Measurements from ENCODE around the gene SND1. TPM values are rescaled to one million over a fixed set of nuclear protein-coding genes. Genes with fewer than 3 reads are reported as not detected.

The SND1 gene
- total and polyA plus RNA-seq, 2 donors from 2014 or later: 83.0 to 154 TPM

GRCh38 chr7:127854383-127854782, 202.4 kb downstream of the SND1 start:
- no peaks in the 10 kb centered on the region for H3K27me3 ChIP-seq (ENCODE audit: control insufficient read depth, insufficient read depth, low read length)
- H3K27ac ChIP-seq (ENCODE audit: low read depth in 2 of 2, low read length in 2 of 2): no peak overlapping the region
- no peak overlapping the region for H3K4me3 ChIP-seq (ENCODE audit: low read length in 3 of 3)
- H3K9me3 ChIP-seq (ENCODE audit: control insufficient read depth in 2 of 3, insufficient read depth in 1 of 3, low read length in 3 of 3): no peaks in the 10 kb centered on the region
- intact Hi-C loops (cut with DNase I): no loop called here
- TF ChIP-seq, protein P1, sequence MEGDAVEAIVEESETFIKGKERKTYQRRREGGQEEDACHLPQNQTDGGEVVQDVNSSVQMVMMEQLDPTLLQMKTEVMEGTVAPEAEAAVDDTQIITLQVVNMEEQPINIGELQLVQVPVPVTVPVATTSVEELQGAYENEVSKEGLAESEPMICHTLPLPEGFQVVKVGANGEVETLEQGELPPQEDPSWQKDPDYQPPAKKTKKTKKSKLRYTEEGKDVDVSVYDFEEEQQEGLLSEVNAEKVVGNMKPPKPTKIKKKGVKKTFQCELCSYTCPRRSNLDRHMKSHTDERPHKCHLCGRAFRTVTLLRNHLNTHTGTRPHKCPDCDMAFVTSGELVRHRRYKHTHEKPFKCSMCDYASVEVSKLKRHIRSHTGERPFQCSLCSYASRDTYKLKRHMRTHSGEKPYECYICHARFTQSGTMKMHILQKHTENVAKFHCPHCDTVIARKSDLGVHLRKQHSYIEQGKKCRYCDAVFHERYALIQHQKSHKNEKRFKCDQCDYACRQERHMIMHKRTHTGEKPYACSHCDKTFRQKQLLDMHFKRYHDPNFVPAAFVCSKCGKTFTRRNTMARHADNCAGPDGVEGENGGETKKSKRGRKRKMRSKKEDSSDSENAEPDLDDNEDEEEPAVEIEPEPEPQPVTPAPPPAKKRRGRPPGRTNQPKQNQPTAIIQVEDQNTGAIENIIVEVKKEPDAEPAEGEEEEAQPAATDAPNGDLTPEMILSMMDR (IDR thresholded peaks at IDR 0.05; ENCODE audit: borderline replicate concordance, extremely low read depth, insufficient read depth): no peak
- DNase-seq (no peak), FAIRE-seq (no peak)
- no peaks in the 10 kb centered on the region for H3K4me1 ChIP-seq (ENCODE audit: control insufficient read depth in 2 of 3, insufficient read depth in 2 of 3, low read depth in 1 of 3, low read length in 3 of 3)
- H3K36me3 ChIP-seq (ENCODE audit: control insufficient read depth in 2 of 3, insufficient read depth in 3 of 3, low read length in 3 of 3): no peaks in the 10 kb centered on the region
- no peak overlapping the region for H3K9ac ChIP-seq (ENCODE audit: low read length in 3 of 3)

DNA sequence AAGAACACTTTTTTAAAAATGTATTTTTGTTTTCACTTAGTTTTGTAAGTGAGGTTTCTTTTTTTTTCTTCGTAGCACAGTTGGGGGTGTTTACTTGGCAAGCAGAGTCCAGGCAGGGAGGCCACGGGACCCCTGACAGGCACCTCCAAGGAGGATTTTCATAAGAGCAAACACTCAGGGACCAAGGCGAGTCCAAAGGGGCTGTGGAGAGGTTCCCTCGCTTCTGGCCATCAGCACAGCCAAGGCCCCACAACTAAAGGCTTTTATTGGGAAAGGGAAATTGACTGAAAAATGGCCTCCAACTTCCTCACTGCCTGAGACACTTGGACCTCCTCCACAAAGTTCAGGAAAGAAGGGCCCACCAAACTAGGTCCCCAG, 205.5 kb downstream of the SND1 start:
- FAIRE-seq (no peak), DNase-seq (no peak)
- TF ChIP-seq, protein P1 (IDR thresholded peaks at IDR 0.05; ENCODE audit: borderline replicate concordance, extremely low read depth, insufficient read depth): no peak
- Histone ChIP-seq H3K9me3 (ENCODE audit: control insufficient read depth in 2 of 3, insufficient read depth in 1 of 3, low read length in 3 of 3) (no peaks in the 10 kb centered on the region), H3K4me3 (ENCODE audit: low read length in 3 of 3) (no peak overlapping the region), H3K4me1 (ENCODE audit: control insufficient read depth in 2 of 3, insufficient read depth in 2 of 3, low read depth in 1 of 3, low read length in 3 of 3) (peaks cover 0 to under 1% (median 0%) of the 10 kb centered on the region in 3 donors), H3K36me3 (ENCODE audit: control insufficient read depth in 2 of 3, insufficient read depth in 3 of 3, low read length in 3 of 3) (no peaks in the 10 kb centered on the region), H3K27ac (ENCODE audit: low read depth in 2 of 2, low read length in 2 of 2) (no peak overlapping the region), H3K9ac (ENCODE audit: low read length in 3 of 3) (no peak overlapping the region), H3K27me3 (ENCODE audit: control insufficient read depth, insufficient read depth, low read length) (no peaks in the 10 kb centered on the region)
- intact Hi-C loops (cut with DNase I): no loop called here

DNA sequence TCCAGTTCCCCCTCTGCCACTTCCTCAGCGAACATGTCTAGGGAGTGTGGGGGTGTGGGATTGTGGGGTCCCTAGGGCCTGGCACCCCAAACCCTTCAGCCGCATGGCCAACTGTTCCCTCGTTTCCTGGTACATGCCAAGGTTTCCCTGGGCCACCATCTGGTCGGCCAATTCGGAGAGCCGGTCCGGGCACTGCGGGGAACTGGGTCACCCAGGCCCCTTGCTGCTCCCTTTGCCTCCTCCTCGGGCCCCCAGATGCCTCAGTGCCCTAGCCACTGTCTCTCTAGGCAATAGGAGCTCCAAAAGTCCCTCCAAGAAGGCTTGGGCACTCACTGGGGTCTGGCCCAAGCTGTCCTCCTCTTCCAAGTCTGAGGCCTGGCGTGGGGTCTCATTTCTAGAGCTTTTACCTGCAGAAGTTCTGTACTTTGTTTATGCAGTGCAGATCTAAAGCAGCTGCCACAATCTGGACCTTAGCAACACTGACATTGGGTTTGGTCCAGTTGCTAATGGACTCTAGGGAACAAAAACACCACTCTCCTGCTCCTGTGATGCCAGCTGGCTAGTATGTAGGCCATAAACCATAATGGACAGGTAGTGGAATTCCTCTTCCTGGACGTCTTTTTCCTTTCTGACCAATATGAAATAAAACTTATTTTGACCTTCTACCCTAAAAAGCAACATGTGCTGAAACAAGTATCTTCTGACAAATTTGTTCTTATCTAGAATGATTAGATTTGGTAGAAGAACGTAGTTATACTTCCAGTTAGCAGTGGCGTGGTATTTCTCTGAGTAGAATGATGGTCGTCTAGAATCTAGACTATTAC, 206.3 kb downstream of the SND1 start:
- peaks cover 0 to 3% (median 0%) of the 10 kb centered on the region in 3 donors for H3K4me1 ChIP-seq (ENCODE audit: control insufficient read depth in 2 of 3, insufficient read depth in 2 of 3, low read depth in 1 of 3, low read length in 3 of 3)
- intact Hi-C loops (cut with DNase I): no loop called here
- DNase-seq: no peak
- H3K4me3 ChIP-seq (ENCODE audit: low read length in 3 of 3): no peak overlapping the region
- no peaks in the 10 kb centered on the region for H3K27me3 ChIP-seq (ENCODE audit: control insufficient read depth, insufficient read depth, low read length)
- no peak overlapping the region for H3K9ac ChIP-seq (ENCODE audit: low read length in 3 of 3)
- TF ChIP-seq, protein P1 (IDR thresholded peaks at IDR 0.05; ENCODE audit: borderline replicate concordance, extremely low read depth, insufficient read depth): no peak
- FAIRE-seq: no peak
- no peaks in the 10 kb centered on the region for H3K9me3 ChIP-seq (ENCODE audit: control insufficient read depth in 2 of 3, insufficient read depth in 1 of 3, low read length in 3 of 3)
- no peaks in the 10 kb centered on the region for H3K36me3 ChIP-seq (ENCODE audit: control insufficient read depth in 2 of 3, insufficient read depth in 3 of 3, low read length in 3 of 3)
- no peak overlapping the region for H3K27ac ChIP-seq (ENCODE audit: low read depth in 2 of 2, low read length in 2 of 2)

DNA sequence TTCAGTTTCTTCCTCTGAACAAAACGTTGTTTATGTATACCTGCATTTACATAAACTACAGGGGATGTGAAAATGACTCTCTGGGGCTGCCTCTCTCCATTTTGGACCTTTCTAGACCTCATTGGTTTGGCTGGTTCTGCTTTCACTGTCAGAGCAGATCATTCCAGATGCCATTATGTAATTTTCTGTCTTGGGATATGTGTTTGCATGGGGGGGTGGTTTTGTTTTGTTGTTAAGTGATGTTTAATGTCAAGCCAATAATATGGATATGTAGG, 206.9 kb downstream of the SND1 start:
- no peak overlapping the region for H3K4me3 ChIP-seq (ENCODE audit: low read length in 3 of 3)
- no peak overlapping the region for H3K27ac ChIP-seq (ENCODE audit: low read depth in 2 of 2, low read length in 2 of 2)
- FAIRE-seq (no peak), DNase-seq (no peak)
- no peak overlapping the region for H3K9ac ChIP-seq (ENCODE audit: low read length in 3 of 3)
- no peaks in the 10 kb centered on the region for H3K9me3 ChIP-seq (ENCODE audit: control insufficient read depth in 2 of 3, insufficient read depth in 1 of 3, low read length in 3 of 3)
- peaks cover 0 to 3% (median 0%) of the 10 kb centered on the region in 3 donors for H3K4me1 ChIP-seq (ENCODE audit: control insufficient read depth in 2 of 3, insufficient read depth in 2 of 3, low read depth in 1 of 3, low read length in 3 of 3)
- no peaks in the 10 kb centered on the region for H3K36me3 ChIP-seq (ENCODE audit: control insufficient read depth in 2 of 3, insufficient read depth in 3 of 3, low read length in 3 of 3)
- TF ChIP-seq, protein P1 (IDR thresholded peaks at IDR 0.05; ENCODE audit: borderline replicate concordance, extremely low read depth, insufficient read depth): no peak
- intact Hi-C loops (cut with DNase I): no loop called here
- no peaks in the 10 kb centered on the region for H3K27me3 ChIP-seq (ENCODE audit: control insufficient read depth, insufficient read depth, low read length)

All from kidney (tissue), 14 donors.